ENCODE results near the gene VAC14. TPM values are rescaled to one million over a fixed set of nuclear protein-coding genes. Genes with fewer than 3 reads are reported as not detected.

VAC14 gene
- total RNA-seq, 1 experiment from 2014 or later: 49.9 TPM

- H3K4me1 Mint-ChIP-seq: peaks cover 19 to 28% of the 10 kb centered on the region in 2 experiments
- Histone ChIP-seq H3K79me2 (ENCODE audit: insufficient read depth, low read length) (no peaks in the 10 kb centered on the region), H3K4ac (ENCODE audit: low read depth, low read length) (no peak within 1 kb of the TSS), H3K4me2 (ENCODE audit: insufficient read depth, insufficient read length, low read length) (peak within 1 kb of the TSS; percentile 61), H3T11ph (ENCODE audit: low read length) (no peak within 1 kb of the TSS), H2BK20ac (ENCODE audit: low read depth, low read length, poor library complexity, severe bottlenecking) (no peak within 1 kb of the TSS), H2BK15ac (ENCODE audit: low read depth, low read length) (no peak within 1 kb of the TSS), H3K23ac (ENCODE audit: insufficient read length, low read depth, low read length) (no peak within 1 kb of the TSS), H3K18ac (ENCODE audit: insufficient read length, low read depth, low read length) (no peak within 1 kb of the TSS), H3K79me1 (ENCODE audit: insufficient read depth, low read depth, low read length, poor library complexity, severe bottlenecking) (no peaks in the 10 kb centered on the region), H3K23me2 (ENCODE audit: insufficient read length, low read depth, low read length, poor library complexity, severe bottlenecking) (peaks cover 7% of the 10 kb centered on the region), H3K14ac (ENCODE audit: insufficient read depth, low read length) (no peak within 1 kb of the TSS; the same call in 1 of the 2 replicates), H3K27me3 (ENCODE audit: insufficient read depth, low read length) (no peaks in the 10 kb centered on the region), H4K5ac (ENCODE audit: insufficient read length, low read depth, low read length) (no peak within 1 kb of the TSS), H3K9ac (ENCODE audit: extremely low read depth, insufficient read length, low read length) (no peak within 1 kb of the TSS), H2BK12ac (ENCODE audit: insufficient read length, low read depth, low read length) (no peak within 1 kb of the TSS), H3K9me3 (ENCODE audit: control insufficient read depth, low read depth, low read length) (no peaks in the 10 kb centered on the region), H2AK5ac (ENCODE audit: insufficient read length, low read length) (no peak within 1 kb of the TSS), H3K56ac (ENCODE audit: insufficient read length, low read depth, low read length) (no peak within 1 kb of the TSS), H4K8ac (replicated peaks; ENCODE audit: insufficient read length, low read depth, low read length) (no peak within 1 kb of the TSS), H3K4me1 (ENCODE audit: insufficient read depth, low read length) (peaks cover 6% of the 10 kb centered on the region; the same call in 1 of the 2 replicates), H2BK120ac (ENCODE audit: low read depth, low read length, poor library complexity, severe bottlenecking) (no peak within 1 kb of the TSS), H4K91ac (ENCODE audit: insufficient read length, low read depth, low read length) (no peak within 1 kb of the TSS), H2AFZ (ENCODE audit: low read length) (no peak within 1 kb of the TSS), H2BK5ac (ENCODE audit: insufficient read length, low read length) (no peak within 1 kb of the TSS), H4K20me1 (ENCODE audit: control insufficient read depth, insufficient read depth, insufficient read length) (no peaks in the 10 kb centered on the region), H3K27ac (ENCODE audit: insufficient read length, low read depth, low read length) (no peak within 1 kb of the TSS)
- no peaks in the 10 kb centered on the region for H3K9me3 Mint-ChIP-seq
- 0 out of 3 replicates have a peak, but pooled peaks have one; percentile 10 for TF ChIP-seq CTCF (conservative IDR thresholded peaks at IDR 0.05)
- H3K27me3 Mint-ChIP-seq (ENCODE audit: low read depth): peaks cover 2% of the 10 kb centered on the region; the same call in 1 of the 2 replicates
- H3K4me3 Mint-ChIP-seq: peak within 1 kb of the TSS; percentile 68 to 84
- peak; percentile 79 for DNase-seq
- no peak within 1 kb of the TSS for H3K27ac Mint-ChIP-seq
- no peaks in the 10 kb centered on the region; a peak in 1 of 7 replicates for H3K36me3 Mint-ChIP-seq (ENCODE audit: insufficient read depth in 1 of 3, low read depth in 3 of 3)
- whole genome bisulfite sequencing (ENCODE audit: extremely low coverage, insufficient read length, low lambda C conversion rate): no CpG with 5 or more reads among the region's 72 CpGs
These were observed 115.0 kb downstream of the VAC14 start, which contains the start of gene MTSS2 for GRCh38 chr16:70685938-70686375. MTSS2 (minus strand) TSS chr16:70686053; CDS start chr16:70685791, 262 bp downstream.
